ENCODE data around the gene VPS45.

Gene VPS45

DNA sequence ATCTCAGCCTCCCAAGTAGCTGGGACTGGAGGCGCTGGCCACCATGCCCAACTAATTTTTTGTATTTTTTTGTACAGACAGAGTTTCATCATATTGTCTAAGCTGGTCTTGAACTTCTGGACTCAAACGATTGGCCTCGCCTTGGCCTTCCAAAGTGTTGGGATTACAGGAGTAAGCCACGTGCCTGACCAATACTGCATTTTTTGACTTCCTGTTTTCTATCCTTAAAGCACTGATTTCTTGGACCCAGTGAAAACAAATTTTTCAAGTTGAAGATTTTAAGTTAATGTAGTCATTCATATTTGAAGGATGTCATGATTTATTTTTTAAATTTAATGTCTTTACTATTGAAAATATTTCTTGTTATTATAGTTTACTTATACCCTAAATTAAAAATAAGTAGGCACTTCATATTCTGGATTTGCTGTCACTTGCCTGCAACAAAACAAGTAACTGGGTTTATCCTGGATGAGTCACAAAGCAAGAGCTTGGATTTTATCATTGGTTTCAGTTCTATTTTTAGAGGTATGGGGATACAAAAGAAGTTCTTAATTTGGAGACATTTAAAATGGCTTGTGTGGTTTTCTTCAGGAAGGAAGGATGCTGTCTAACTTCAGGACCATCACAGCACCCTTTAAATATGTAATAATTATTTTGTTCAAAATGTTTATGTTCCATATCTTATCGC is 2.2 kb upstream of the VPS45 start:
- Histone ChIP-seq H3K36me3 (replicated peaks) (no peaks in the 10 kb centered on the region), H3K27ac (no peak overlapping the region), H3K27me3 (replicated peaks) (no peaks in the 10 kb centered on the region), H3K4me3 (ENCODE audit: low read depth, low read length) (no peak overlapping the region)
- TF ChIP-seq, protein P1, sequence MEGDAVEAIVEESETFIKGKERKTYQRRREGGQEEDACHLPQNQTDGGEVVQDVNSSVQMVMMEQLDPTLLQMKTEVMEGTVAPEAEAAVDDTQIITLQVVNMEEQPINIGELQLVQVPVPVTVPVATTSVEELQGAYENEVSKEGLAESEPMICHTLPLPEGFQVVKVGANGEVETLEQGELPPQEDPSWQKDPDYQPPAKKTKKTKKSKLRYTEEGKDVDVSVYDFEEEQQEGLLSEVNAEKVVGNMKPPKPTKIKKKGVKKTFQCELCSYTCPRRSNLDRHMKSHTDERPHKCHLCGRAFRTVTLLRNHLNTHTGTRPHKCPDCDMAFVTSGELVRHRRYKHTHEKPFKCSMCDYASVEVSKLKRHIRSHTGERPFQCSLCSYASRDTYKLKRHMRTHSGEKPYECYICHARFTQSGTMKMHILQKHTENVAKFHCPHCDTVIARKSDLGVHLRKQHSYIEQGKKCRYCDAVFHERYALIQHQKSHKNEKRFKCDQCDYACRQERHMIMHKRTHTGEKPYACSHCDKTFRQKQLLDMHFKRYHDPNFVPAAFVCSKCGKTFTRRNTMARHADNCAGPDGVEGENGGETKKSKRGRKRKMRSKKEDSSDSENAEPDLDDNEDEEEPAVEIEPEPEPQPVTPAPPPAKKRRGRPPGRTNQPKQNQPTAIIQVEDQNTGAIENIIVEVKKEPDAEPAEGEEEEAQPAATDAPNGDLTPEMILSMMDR (IDR thresholded peaks at IDR 0.05; ENCODE audit: low read depth, low read length, missing control alignments) = no peak
- in situ Hi-C loops (cut with HindIII; ENCODE audit: low pct_ligation_motif_present, low sequenced_read_pairs) = no loop called here
- DNase-seq = no peak

DNA sequence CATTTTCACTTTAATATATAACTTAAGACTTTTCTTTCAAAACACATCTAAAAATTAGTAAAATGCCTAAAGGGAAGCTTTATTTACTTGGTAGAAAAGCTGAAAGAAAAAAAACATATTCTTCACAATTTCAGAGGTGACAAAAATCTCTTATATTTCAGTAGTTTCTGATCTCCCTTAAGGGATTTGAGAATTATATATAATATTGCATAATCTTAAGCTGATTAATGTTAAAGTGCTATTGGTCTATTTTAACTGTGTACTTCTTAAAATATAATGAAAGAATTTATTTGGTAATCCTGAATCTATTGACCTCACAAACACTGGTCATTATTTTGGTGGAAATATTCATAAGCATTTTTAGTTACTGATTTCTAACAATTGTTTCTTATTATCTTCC is 1.2 kb upstream of the VPS45 start:
- TF ChIP-seq, protein P1 (IDR thresholded peaks at IDR 0.05; ENCODE audit: low read depth, low read length, missing control alignments) = no peak
- Histone ChIP-seq H3K27me3 (replicated peaks) (no peaks in the 10 kb centered on the region), H3K4me3 (ENCODE audit: low read depth, low read length) (peak overlapping the region; percentile 93), H3K36me3 (replicated peaks) (no peaks in the 10 kb centered on the region), H3K27ac (peak overlapping the region; percentile 90)
- in situ Hi-C loops (cut with HindIII; ENCODE audit: low pct_ligation_motif_present, low sequenced_read_pairs) = no loop called here
- no peak for DNase-seq

DNA sequence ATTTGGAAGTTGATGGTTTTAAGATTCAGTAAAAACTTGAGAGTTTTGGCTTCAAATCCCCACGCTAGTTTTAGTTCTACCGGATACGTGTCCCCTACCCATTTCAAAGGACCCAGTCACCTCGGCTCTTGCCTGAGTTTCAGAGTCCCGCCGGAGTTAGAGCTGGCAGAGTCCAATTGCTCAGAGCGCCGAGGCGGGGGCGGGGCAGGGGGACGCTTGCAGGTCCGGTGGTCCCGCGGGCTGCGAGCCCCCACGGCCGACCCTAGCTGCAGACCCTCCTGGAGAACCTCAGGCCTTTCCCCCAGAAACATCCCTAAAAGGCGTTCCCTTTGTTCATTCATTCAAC is 765 bp upstream of the VPS45 start:
- in situ Hi-C loops (cut with HindIII; ENCODE audit: low pct_ligation_motif_present, low sequenced_read_pairs) = no loop called here
- Histone ChIP-seq H3K36me3 (replicated peaks) (no peaks in the 10 kb centered on the region), H3K27me3 (replicated peaks) (no peaks in the 10 kb centered on the region), H3K4me3 (ENCODE audit: low read depth, low read length) (peak overlapping the region; percentile 93), H3K27ac (peak overlapping the region; percentile 90)
- TF ChIP-seq, protein P1 (IDR thresholded peaks at IDR 0.05; ENCODE audit: low read depth, low read length, missing control alignments) = no peak
- no peak for DNase-seq

DNA sequence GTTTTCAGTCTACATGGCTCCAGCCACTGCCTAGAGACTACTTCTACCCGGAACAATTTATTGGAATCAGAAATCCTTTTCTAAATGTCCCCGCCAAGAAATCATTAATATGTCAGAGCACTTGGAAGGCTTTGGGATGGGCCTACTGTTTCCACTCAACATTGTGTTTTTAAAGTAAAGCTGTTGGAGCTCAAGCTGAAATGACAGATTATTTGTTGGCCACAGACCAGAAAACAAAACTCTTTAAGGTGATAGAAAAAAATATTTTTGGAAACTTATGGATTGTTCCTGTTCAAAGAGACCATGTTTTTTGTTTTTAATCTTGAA is 496 bp downstream of the VPS45 start:
- peak overlapping the region; percentile 90 for H3K27ac ChIP-seq
- in situ Hi-C loops (cut with HindIII; ENCODE audit: low pct_ligation_motif_present, low sequenced_read_pairs) = no loop called here
- DNase-seq = no peak
- peak overlapping the region; percentile 93 for H3K4me3 ChIP-seq (ENCODE audit: low read depth, low read length)
- H3K27me3 ChIP-seq (replicated peaks) = no peaks in the 10 kb centered on the region
- H3K36me3 ChIP-seq (replicated peaks) = peaks cover 3% of the 10 kb centered on the region
- TF ChIP-seq, protein P1 (IDR thresholded peaks at IDR 0.05; ENCODE audit: low read depth, low read length, missing control alignments) = no peak

DNA sequence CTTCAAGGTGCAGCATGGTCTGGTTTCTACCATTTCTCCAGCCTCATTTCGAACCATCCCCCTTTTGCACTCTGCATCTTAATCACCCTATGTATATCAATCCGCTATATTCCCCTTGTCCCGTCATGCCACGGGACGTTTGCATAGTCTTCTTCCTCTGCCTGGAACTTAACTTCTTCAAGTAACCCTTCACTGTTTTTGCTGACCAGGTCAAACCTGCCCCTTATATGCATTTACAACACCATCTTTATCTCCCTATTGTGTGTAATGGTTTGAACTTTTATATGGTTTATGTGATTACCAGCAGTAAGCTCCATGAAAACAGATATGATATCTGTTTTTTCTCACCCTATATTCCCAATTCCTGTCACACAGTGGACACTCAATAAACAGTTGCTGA is 2.3 kb downstream of the VPS45 start:
- TF ChIP-seq, protein P1 (IDR thresholded peaks at IDR 0.05; ENCODE audit: low read depth, low read length, missing control alignments) = no peak
- no peak overlapping the region for H3K27ac ChIP-seq
- in situ Hi-C loops (cut with HindIII; ENCODE audit: low pct_ligation_motif_present, low sequenced_read_pairs) = no loop called here
- H3K4me3 ChIP-seq (ENCODE audit: low read depth, low read length) = no peak overlapping the region
- H3K36me3 ChIP-seq (replicated peaks) = peaks cover 3% of the 10 kb centered on the region
- no peak for DNase-seq
- H3K27me3 ChIP-seq (replicated peaks) = no peaks in the 10 kb centered on the region

DNA sequence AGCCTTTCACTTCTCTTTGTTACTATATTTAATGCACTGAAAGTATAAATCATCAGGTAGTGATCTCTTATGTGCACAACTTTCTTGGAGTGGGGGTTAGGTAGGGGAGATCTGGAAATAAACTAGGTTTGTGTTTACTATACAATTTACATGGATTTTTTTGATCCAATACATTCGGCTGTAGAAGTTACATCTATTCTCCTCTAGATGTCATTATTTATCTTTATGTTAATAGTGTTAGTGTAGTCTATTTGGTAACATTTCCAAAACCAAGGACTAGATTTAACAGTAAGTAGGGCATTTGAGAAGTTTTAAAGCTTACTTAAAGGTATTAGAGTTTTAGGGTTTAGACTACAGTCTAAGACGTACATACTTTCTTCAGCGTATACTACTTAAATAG is 5.4 kb downstream of the VPS45 start:
- in situ Hi-C loops (cut with HindIII; ENCODE audit: low pct_ligation_motif_present, low sequenced_read_pairs) = no loop called here
- TF ChIP-seq, protein P1 (IDR thresholded peaks at IDR 0.05; ENCODE audit: low read depth, low read length, missing control alignments) = no peak
- DNase-seq = no peak
- Histone ChIP-seq H3K27me3 (replicated peaks) (no peaks in the 10 kb centered on the region), H3K36me3 (replicated peaks) (peaks cover 13% of the 10 kb centered on the region), H3K27ac (no peak overlapping the region), H3K4me3 (ENCODE audit: low read depth, low read length) (no peak overlapping the region)

Measured in brain microvascular endothelial cell (primary cell).